GM19455 (cell line): ENCODE data around the gene ABO.
"Not testable (repeated sequence)": the region's sequence is repeated elsewhere in the genome, so short reads cannot be mapped to it uniquely, and the experiment has no call there.

Source experiments
- ATAC-seq: cut with Tn5 transposase; IDR thresholded peaks from one replicate; pipeline ENCODE4 v1.9.1; 2021; ENCODE audit not compliant: unreplicated experiment

Gene ABO

DNA sequence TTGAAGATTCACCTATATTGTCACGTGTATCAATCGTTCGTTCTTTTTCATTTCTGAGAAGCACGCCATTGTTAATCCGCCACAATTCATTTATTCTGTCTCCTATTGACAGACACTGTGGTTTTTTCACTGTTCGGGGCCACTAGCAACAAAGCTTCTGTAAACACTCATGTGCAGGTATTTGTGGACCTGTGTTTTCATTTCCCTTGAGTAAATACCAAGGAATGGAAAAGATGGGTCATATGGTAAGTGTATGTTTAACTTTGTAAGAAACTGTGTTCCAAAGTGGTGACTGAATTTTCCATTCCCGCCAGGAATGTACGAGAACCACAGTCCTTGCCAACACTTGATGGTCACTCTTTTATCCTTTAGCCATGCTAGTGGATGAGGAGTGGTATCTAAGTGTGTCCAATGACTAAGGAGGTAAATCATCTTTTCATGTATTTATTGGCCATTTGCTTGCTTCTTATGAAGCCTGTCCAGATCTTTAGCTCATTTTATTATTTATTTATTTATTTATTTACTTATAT is 10.7 kb downstream of the ABO start:
- ATAC-seq: no peak

DNA sequence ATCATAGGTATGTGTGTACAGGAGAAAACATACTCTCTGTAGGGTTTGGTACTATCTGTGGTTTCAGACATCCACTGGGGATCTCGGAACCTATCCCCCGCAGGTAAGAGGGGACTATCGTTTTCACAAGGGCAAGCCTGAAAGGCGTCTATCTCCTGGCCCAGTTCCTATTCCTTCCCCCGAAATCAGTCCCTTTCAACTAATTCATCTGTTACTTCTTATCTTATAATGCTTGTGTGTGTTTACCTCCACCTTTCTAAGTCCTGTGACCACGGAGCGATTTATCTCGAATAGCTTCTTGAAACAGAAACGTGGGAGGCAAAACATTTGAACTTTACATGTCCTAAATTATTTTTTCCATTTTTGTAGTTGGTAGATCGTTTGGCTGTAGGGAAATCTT is 11.4 kb downstream of the ABO start:
- no peak for ATAC-seq

DNA sequence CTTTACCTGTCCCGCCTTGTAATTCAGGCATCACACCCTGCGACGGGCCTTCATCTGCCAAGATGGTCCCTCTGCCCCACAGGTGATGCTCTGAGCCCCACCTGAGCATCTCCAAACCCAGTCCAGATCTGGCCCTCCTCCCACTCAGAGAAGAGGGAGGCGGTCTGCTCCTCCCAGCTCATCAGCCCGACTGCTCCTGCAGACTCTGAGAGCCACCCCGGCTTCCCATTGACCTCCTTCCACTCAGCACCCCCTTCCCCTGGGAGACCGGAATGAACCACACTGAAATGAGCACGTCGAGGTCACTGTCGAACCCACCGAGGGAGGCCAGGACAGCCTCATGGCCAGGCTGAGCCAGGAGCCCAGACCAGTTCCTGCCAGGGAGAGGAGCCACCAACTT is 12.8 kb downstream of the ABO start:
- ATAC-seq: no peak

DNA sequence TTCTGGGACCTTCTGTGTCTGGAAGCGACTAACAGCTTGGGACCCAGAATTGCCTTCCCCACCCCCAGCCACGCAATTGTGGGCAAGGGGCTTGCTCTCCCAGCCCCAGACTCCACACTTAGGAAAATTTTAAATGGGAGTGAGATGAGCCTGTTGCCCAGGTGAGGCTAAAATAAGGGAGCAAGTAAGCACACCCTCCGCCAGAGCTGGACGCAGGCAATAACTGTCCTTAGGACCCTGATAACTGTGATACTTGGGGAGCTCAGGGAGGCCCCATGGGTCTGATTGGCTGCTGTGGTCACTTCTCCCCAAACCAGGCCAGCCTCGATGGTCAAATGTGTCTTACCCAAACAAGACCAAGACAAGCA is 13.3 kb downstream of the ABO start:
- no peak for ATAC-seq

DNA sequence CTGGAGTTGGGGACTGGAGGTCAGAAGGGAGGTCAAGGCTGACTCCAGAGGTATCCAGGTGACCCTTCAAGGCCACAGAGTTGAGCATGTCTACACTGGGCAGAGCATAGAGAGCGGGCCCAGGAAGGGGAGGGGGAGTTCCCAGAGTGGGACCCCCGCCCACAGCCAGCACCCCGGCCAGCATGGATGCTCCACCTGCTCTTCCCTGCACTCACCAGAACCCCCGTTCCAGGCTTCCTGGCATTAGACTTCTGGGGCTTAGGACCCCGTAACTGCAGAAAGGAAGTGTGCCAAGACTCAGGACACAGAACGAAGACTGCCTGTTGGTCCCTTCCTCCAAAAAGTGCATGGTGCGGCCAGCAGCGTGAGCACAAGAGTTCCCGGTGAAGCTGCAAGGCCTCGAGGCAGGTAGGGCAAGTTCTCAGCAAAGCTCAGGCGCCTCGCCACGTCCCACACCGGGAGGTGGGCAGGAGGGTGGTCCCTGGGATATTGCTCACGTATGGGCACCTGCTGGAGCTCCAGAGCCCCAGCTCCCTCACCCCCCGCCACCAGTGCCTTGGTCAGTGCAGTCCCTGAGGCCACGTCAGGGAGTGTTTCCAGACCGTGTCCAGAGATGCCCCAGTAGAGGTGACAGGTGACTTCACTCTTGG is 13.8 kb downstream of the ABO start:
- no peak for ATAC-seq

DNA sequence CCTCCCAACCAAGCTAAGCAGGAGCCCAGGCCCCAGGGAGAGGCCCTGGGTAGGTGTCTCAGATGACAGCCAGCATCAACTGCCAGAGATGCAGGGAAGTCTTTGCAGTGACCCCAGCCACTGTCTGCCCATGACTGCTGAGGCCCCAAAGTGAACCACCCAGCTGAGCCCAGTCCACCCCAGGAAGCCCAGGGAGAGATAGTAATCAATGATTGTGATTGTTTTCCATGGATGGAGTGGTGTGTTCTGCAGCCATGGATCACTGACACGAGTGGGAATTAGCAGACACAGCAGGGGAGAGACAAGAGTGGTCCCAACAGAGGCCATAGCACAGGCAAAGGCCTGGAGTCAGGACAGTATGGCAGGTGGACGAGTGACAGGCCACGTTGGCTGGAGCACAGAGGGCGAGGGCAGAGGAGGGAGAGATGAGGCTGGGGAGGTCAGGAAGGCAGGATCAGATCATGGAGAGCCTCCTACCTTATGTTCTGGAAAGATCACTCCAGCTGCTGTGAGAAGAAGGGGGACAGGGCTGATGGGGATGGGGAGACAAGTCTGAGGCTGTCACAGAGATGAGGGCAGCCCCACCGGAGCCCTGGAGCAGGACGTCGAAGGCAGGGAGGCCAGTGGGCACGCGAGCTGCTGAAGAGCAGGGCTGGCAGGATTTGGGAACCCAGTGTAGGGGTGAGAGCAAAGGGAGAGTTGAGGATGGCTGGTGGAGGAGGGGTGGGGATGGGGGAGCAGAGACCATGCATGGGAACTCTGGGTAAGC is 14.5 kb downstream of the ABO start:
- ATAC-seq: no peak

DNA sequence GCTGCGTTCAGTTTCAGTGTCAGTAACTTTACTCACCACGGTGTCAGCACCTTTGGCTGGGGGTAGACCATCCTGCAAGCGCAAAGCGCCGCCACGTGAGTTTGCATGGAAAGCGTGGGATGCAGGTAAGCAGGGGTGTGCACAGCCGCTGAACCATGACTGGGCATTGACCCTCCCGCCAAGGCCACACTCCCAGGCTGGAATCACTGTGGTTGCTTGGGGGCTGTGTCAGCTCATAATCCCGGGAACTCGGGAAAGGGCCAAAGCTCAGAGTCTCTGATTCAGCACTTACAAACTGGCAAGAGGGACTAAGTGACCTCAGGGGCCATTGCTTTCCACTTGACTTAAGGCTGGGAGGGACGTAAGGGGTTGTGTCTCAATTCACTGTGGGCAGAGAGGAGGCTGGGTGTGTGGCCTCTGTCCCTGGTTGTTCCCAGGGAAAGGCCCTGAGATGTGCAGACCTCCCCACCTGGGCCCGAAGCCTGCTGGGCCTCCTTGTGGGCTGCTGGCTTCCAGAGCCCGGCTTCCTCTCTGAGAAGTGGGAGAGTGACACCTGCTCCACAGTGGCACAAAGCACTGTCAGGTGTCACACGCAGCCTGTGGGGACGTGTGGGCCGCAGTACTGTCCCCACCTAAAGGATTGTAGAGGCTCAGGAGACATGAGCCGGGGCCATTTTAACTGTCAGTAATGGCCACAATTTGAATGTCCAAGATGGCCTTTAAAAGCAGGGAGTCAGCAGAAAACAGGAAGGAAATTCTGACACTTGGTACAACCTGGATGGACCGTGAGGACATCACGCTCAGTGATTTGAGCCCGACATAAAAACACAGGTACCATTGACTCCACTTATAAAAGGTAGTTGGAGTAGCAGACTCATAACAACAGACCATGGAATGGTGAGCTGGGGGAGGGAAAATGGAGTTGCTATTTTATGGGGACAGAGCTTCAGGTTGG is 16.7 kb downstream of the ABO start:
- no peak for ATAC-seq

DNA sequence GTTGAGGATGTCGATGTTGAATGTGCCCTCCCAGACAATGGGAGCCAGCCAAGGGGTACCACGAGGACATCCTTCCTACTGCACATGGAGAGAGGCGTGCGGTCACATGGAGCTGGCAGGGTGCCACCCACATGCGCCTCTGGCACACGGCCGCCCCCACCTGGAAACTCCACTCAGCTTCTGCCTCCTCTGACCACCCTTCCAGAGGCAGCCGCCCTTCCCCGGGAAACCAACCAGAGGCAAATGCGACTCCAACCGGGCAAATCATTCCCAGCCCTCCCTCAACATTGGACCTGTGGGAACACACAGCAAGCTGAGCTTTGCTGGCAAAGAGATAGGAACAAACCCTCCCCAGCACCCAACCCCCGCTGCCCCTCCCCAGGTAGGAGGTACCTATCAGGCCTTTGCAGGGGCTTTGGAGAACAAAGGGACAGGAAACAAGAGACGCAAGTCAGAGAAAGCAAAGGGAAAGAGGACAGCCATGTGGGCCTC is 17.5 kb downstream of the ABO start:
- ATAC-seq: no peak

DNA sequence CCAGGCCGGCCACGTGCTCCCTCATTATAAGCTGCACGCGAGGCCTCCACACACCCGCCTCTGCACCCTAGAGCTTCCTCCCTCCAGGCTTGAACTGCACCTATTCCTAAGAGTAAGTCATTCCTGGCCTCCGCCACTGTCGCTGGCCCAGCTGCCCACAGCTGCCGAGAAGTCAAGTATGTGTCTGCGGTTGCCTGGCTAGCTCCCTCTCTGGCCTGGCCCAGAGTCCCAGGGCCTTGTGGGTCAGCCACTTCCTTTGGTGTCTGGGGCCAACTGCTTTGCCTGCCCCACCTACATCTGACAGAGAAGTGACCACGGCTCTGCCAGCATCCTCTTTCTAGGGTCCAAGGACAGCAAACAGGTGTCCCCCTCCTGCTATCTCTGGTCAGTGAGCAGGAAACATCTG is 18.3 kb downstream of the ABO start:
- ATAC-seq: no peak

DNA sequence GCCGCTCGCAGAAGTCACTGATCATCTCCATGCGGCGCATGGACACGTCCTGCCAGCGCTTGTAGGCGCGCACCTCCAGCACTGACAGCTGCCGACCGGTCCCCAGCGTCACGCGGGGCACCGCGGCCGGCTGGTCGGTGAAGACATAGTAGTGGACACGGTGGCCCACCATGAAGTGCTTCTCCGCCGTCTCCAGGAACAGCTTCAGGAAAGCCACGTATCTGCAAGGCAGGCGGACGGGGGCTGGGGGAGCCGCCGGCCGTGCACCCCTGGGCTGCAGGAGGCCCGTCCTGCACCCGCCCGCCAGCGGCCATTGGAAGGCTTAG is 18.9 kb downstream of the ABO start:
- ATAC-seq: no peak

DNA sequence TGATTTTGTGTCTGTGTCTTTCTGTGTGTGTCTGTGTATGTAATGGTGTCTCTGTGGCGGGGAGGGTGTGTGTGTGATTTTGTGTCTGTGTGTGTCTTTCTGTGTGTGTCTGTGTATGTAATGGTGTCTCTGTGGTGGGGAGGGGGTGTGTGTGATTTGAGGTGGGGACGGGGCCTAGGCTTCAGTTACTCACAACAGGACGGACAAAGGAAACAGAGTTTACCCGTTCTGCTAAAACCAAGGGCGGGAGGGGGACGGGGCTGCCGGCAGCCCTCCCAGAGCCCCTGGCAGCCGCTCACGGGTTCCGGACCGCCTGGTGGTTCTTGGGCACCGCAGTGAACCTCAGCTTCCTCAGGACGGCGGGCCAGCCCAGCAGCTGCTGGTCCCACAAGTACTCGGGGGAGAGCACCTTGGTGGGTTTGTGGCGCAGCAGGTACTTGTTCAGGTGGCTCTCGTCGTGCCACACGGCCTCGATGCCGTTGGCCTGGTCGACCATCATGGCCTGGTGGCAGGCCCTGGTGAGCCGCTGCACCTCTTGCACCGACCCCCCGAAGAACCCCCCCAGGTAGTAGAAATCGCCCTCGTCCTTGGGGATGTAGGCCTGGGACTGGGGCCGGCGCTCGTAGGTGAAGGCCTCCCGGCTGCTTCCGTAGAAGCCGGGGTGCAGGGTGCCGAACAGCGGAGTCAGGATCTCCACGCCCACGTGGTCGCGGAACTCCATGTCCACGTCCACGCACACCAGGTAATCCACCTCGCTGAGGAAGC is 19.4 kb downstream of the ABO start:
- ATAC-seq: no peak

DNA sequence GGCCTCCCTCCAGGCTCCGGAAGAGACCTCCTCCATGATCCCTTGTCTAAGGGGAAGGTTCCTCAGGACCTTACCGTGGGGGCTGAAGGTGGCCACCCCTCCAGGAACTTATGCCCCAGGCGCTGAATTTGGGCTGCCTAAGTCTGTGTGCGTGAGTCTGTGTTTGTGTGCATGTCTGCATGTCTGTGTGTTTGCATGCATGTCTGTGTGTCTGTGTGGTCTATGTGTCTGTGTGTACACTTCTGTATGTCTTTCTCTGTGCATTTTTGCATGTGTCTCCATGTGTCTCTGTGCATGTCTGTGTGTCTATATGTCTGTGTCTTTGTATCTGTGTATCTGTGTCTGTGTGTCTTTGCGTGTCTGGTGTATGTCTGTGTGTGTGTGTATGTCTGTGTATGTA is 20.5 kb downstream of the ABO start:
- no peak for ATAC-seq

DNA sequence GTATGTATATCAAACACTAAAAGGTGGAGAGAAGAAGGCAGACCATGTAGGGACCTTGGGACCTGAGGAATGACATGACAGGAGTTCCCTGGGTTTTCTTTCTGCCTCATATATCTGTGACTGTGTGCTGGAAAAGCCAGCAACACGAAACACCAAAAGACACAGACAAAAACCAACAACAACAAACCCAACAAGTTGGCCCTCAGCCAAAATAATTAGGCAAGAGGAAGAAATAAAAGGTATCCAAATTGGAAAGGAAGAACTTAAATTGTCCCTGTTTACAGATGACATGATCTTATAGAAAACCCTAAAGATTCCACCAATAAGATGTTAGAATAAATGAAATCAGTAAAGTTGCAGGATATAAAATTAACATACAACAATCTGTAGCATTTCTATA is 21.7 kb downstream of the ABO start:
- ATAC-seq: no peak

DNA sequence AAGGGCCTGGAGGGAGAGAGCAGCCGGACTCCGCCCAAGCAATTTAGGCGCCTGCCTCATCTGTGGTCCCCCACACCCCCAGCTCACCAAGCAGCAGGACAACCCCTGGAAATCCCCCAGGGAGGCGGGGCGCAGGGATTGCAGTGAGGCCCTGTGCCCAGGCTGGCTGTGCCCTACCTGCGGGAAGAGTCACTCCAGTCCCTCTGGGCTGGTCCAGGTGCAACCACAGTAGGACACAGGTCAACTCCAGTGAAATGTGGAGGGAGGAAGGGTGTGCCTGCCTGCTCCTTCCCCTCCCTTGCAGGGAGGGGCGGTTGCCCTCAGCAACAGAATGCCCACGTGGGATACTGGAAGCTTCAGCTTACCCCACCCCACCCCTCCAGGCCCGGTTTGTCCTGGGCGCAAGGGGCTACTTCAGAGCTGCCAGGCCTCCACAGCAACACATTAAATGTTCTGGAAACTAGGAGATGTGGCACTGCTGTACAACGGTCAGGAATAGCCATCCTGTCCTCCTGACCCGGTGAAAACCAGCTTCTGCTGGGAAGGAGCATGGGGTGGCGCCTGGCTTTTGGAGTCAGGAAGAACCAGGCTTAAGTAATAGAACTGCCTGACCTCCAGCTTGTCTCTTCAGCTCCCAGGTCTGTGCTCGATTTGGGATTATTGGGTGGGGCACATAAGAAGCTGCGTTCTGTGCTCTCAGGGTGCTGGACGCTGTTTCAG is 22.5 kb downstream of the ABO start:
- ATAC-seq: no peak

DNA sequence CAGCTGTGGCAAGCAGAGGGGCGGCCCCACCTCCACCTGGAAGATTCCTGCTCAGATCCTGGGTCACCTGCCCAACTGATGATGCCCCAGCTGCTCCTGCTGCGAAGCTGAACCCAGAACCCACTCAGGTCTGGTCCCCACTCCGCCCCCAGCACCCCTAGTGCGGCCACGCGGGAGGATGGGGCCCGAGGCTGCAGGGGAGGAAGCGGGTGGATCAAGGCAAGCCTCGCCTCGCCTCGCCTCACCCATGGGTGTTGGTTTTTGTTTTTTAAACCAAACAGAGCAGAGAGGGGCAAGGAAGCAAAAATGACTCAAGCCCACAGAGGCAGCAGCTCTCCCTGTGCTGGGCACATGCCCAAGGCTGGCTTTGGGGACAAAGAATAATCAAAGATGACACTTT is 23.2 kb downstream of the ABO start:
- no peak for ATAC-seq

DNA sequence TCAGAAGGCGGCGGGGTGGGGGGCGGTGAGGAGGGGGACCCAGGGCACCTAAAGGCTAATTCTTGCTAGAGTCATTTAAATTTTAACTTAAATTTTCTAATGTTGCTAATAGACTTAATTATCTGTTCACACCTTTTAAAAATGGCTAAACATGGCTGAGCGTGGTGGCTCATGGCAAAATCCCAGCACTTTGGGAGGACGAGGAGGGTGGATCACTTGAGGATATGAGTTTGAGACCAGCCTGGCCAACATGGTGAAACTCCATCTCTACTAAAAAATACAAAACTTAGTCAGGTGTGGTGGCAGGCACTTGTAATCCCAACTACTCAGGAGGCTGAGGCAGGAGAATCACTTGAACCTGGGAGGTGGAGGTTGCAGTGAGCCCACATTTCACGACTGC is 23.8 kb downstream of the ABO start:
- not testable (repeated sequence) for ATAC-seq

DNA sequence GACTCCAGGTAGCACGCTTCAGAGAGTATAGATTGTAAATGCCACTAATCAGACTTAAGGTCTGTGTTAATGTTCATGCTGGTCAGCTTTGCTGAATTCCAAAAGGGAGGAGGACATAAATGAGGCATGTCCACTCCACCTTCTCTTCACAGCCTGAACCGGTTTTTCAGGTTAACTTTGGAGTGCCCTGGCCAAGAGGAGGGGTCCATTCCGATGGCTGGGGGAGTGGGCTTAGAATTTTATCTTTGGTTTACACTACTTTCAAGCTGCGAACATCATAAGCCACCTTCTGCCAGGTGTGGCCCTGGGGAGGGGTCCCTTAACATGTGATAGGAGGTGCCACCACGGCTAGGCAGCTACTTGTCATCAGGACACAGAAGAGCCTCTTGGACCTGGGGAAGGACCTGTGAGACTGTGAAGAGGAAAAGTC is 24.2 kb downstream of the ABO start:
- ATAC-seq: no peak

DNA sequence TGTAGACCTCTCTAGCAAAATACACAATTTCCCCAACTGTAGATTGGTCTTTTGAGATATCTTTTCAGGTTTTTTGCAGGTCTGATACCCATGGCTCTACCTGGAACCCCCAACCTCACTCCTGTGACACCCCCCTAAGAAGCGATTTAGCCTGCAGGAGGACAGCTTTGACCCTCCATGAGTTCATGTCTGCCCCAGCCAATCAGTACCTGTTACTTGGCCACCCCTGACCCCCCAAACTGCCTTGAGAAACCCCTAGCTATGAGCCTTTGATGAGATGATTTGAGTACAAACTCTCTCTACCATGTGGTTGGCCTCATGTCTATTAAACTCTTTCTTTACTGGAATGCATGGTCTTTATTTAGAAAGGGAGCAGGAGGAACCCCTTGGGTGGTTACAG is 25.7 kb downstream of the ABO start:
- no peak for ATAC-seq

DNA sequence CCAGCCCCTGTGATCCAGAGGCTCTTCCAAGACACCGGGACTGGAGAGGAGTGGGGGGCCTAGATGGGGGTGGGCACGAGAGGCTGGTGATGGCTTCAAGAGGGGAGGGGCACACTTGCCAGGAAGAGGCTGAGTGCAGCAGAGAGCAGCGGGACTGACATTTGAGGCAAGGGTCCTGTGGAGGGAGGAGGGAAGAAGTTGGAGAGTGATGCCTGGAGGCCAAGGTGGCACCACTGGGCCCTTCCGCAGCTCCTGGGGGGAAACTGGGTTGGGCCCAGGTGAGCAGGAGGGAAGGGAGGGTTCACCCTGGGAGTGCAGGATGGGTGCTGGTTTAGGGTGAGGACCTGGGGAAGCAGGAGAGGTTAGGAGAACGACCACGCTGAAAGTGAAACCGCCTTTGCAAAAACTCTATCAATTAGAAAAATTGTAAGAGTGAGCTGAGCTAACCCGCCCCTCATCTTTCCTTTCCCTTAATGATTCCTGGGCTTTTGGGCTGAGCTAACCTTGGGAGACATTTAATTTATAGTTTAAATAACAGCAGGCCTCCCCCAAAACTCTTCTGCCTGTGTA is 26.2 kb downstream of the ABO start:
- ATAC-seq: no peak

DNA sequence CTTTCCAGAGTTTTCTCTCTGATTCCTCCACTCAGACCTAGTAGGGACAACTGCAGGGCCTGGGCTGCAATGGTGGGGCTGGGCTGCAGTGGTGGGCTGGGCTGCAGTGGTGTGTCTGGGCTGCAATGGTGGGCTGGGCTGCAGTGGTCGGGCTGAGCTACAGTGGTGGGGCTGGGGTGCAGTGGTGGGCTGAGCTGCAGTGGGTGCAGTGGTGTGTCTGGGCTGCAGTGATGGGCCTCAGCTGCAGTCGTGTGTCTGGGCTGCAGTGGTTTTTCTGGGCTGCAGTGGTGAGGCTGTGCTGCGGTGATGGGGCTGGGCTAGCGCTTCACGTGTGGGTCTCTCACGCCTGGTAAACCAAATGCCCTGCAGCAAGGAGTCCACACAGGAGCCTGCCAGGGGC is 27.4 kb downstream of the ABO start:
- no peak for ATAC-seq
